ENCODE results near the gene ETS1.
"Not testable (repeated sequence)": the region's sequence is repeated elsewhere in the genome, so short reads cannot be mapped to it uniquely, and the experiment has no call there.

Gene ETS1

DNA sequence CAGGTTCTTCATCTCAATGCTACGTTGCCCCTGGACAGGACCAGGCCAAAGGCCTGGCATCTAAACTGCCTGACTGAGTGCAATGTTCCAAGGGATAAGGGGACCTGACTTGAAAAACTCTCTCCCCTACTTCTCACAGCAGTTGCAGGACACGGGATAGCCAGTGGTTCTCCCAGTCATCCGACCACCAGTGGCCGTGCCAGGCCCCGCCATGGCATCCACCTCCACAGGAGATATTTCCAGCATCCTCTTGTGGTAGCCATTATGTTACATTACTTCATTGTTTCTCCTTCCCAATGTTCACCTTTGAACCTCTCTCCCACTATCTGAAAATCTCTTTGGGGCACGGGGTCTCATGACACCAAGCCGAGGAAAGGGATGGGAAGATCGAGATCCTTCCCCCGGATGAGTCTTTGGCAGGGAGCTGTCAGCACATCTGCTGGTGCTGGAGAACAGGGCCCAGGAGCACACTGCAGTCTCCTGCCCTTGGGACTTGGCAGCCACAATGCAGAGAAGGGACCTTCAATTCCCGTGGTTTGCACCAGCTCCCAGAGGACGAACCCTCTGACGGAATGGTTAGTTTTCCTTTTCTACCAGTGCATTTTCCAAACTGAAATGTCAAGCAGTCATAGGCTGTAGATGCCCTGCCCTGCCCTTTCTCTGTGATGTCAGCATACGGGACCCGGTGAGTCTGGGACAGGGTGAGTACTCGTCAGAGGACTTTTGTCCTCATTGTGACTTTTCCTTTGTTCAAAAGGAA lies 121.2 kb downstream of the ETS1 start:
- no peak for DNase-seq (ENCODE audit: low read depth in 2 of 2)

DNA sequence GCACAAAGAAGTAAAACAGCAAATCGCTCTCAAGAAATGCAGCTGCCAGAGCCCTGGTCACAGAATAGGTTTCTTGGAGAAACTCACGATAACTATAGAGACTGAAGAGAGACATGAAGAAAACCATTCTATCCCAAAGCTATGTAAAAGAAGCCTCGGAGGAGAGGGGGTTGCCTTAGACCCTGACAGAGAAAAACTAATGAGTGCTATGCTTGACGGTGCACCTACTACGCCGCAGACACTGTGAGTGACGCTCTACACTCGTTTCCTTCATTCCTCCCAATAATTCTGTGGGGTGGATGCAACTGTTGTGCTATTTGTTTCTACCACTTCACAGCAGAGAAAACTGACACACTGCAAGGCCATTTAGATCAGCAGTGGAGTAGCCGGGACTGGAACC lies 121.8 kb downstream of the ETS1 start:
- no peak for DNase-seq (ENCODE audit: low read depth in 2 of 2)

DNA sequence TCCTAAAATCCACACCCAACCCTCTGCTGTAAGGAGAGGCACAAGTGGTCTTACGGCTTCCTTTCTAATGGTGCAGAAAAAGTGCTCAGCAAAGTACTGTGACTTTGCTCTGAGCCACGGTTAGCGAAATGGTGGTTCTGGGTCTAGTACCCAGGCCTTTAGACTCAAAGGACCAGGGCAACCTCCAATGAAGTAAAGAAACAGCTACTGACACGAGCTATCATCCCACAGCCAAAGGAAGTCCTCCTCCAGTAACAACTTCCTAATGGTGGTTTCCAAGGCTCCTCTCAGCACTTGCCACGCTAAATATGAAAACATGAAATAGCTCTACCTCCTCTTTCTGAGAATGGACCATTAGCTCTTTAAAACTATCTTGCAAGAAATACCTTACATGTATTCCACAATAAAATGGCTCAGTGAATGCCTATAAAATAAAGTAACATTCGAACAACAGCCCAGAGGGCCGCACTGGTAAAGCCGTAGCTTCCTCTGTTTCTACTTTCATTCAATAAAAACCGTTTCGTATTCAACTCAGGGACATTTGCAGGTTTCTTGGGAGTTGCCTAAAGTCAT lies 122.4 kb downstream of the ETS1 start:
- DNase-seq (ENCODE audit: low read depth in 2 of 2) = no peak

DNA sequence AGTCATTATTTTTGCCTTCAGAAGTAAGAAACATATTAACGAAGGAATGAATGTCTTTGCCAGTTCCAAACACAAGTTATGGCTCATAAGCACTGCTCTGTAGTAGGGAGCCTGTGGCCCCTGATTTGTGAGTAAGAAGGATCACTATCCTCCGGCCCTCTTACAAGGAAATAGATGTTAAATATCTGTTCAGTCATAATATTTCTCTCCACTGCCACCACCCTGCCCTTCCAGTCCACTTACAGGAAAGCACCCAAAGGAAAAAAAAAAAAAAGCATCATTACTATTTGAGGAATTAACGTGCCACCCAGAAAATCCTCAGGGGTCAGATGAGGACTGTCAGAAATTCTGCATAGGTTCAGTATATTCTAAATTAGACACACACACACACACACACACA lies 123.4 kb downstream of the ETS1 start:
- DNase-seq (ENCODE audit: low read depth in 2 of 2) = no peak

DNA sequence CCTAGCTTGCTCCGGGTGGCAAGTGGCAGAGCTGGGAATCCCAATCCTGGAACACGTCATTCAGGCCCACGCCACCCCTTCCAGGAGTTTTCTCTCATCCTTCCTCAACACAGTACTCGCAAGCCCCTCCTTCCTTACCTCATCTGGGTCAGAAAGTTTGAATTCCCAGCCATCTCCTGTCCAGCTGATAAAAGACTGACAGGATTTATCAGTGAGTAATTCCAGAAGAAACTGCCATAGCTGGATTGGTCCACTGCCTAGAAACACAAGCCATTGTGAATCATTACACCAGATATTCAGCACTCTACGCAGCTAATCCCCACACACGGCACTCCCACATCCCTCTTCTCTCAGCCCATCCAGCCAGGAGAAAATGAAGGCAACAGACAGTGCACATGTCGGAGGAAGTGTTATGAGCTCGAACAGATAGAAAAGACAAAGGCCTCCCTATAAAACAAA lies 124.0 kb downstream of the ETS1 start:
- DNase-seq (ENCODE audit: low read depth in 2 of 2) = no peak

DNA sequence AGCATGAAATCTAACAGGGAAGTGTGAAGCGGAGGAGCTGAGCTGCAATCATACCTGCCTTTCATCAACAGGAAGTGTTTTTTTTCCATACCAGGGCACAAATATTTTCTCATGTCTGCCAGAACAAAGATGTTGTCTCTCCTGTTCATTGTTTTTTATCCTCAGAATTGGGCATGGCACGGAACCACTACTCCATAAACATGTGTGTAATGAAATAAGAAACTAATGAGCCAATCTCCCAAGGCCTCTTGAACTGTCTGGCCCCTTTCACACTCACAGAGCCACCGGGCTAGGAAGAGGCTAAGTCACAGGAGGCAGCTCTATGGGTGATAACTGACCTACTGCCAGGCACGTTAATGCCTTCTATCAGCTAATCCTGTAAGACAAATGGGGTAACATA lies 124.4 kb downstream of the ETS1 start:
- DNase-seq (ENCODE audit: low read depth in 2 of 2) = no peak

DNA sequence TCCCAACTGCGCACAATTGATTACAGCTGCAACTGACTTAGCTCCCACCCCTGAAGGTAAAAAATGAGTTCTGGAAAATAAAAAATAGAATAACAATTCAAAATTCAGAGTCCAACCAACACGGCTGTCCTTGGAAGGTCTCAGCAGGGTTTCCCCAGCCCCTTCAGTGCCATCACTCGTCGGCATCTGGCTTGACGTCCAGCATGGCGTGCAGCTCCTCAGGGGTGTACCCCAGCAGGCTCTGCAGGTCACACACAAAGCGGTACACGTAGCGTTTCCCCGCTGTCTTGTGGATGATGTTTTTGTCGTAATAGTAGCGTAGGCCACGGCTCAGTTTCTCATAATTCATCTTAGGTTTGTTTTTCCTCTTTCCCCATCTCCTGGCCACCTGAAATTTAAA lies 125.2 kb downstream of the ETS1 start:
- no peak for DNase-seq (ENCODE audit: low read depth in 2 of 2)

DNA sequence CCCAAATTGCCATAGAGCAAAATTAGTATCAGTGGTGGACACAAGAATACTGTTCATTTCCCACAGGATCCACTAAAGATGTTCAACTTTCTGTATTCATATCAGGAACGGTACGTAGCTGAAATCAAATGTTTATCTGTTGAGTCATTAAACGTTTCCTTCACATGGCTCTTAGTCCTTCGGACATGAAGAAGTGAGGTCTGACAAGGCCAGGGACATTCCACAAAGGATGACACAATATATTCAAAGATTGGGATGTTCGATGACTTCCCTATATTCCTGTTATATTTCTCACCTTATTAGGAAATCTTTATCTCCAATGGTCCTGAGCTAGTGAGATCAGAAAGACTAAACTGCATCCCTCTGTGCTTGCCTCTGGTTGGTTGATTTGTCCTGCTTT lies 129.0 kb downstream of the ETS1 start:
- DNase-seq (ENCODE audit: low read depth in 2 of 2) = no peak

DNA sequence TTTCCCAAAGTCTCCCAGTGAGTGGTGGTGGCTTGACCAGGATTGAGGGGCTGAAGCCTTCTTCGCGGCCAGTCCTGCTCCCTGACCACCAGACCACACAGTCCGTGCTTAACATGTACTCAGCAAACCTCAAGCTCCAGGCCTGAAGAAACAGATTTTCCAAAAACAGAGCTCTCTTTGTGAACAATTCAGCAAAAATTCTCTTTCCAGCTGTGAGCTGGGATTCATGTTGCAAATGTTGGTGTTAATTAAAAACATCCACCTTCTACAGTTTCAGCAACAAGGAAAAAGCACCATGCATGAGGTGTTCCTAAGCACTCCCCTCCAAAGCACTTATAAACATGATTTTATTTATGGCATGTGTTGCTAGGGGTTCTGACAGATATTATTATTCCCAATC lies 129.5 kb downstream of the ETS1 start:
- DNase-seq (ENCODE audit: low read depth in 2 of 2) = no peak

DNA sequence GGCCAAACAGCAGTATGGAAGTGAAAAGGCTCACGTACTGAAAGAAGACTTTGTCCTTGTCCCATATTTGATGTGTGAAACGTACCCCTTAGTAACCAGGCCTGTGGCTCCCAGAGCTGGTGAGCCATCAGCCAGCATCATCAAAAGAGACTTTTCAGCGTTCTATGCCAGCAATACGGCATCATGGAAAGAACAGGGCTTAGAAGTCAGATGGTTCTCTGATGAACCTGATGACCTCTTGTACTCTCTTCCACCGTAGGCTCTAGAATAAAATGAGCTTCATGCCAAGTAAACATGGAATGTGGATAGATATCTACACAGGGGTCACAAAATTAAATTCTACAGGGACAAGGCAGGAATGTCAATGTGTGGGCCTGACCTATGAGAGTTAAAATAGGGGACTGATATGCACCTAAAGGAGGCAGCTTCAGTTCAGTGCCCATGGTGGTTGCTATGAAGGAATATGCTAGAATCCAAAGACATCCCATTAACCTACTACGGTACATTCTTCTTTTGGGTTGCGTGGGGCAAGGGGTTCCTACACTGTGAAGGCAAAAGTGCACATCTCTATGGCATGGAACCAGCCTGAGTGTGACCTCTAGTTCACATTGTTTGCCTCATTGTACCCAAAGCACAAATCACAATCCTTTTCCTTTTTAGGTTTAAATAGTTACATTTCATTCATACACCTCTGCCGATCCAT lies 130.6 kb downstream of the ETS1 start:
- no peak for DNase-seq (ENCODE audit: low read depth in 2 of 2)

DNA sequence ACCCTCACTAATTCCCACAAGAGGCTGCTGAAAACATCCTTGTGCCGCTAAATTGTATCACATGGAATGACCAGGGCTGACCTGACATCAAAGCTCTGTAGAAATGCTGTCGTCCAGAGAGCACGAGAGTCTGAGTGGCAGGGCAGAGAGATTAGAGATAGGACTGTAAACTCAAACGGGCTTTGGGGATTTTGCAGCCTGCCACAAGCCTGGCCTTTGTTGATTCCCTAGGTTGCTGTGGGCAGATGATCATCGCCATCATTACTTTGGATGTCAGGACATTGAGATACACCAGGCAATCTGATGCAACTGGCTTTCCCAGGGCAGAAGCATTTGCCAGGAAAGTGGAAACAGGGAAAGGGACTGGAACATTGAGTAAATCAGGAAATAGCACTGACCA lies 131.6 kb downstream of the ETS1 start:
- no peak for DNase-seq (ENCODE audit: low read depth in 2 of 2)

DNA sequence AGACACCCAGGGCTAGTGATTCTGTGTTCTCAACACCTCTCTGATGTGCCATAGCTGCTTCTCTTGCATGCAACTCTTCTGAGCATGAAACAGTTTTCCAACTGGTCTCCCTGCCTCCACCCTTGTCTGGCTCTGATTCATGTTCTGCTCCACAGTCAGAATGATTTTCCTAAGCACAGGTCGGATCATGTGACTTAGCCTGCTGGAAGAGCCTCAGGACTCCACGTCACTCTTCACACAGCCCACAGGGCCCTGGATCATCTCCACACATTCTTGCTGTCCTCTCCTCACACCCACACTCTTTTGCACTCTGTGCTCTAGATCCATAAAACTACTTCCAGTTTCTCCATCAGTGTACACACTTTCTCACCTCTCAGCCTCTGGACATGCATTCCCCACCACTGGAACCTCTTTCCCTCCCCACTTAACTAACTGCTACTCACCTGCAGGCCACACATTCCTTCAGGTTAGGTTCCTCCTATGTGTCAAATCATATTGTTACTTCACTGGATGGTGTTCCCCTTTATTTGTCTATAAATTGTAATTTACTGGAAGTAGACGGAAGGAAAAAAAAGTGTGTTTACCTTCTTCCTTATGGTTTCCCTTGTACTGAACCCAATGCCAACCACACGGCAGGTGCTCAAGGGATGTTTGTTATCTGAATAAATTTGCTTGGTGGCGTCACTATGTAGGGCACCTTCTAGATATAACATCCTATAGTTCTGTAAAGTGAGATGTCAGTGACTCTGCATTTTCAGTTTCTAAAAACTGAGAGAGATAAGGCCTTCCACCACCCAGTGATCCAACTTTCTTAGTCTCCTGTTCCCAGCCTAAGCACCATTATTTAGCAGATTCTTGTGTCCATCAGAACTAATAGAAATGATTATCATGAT lies 133.7 kb downstream of the ETS1 start:
- no peak for DNase-seq (ENCODE audit: low read depth in 2 of 2)

DNA sequence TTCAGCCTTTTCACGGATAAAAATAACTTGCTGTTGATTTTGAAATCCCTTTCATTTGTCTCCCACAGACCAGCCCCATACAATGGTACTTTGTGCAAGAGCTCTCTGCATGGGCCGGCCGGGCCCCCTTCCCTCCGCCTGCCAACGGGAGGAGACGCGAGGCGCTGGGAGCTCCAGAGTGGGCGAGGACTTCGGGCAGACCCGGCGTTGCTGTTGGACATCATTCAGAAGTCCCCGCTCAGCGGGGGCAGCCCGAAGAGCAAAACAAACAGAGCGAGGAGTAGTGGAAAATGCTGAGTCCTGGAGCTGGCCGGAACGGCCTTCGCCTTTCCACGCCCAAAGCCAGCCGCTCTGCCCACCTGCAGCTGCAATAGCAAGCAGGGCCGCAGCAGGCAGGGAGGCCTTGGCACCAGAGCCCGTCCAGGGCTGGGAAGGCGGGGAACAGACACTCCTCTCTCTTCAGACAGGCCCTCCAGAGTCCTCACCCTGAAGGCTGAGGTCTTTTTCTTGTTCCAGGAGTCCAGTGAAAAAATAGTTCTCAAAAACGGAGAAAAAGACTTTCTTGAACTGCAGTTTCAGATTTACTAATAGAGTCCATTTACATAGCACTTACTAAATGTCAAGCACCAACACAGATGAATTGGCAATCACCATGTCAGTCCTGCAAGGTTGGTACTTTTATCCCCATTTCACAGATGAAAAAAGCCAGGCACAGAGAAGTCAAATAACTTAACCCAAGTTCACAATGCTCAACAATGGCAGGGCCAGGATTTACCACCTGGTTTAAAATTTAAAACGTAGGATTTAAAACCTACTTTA lies 135.5 kb downstream of the ETS1 start:
- no peak for DNase-seq (ENCODE audit: low read depth in 2 of 2)

DNA sequence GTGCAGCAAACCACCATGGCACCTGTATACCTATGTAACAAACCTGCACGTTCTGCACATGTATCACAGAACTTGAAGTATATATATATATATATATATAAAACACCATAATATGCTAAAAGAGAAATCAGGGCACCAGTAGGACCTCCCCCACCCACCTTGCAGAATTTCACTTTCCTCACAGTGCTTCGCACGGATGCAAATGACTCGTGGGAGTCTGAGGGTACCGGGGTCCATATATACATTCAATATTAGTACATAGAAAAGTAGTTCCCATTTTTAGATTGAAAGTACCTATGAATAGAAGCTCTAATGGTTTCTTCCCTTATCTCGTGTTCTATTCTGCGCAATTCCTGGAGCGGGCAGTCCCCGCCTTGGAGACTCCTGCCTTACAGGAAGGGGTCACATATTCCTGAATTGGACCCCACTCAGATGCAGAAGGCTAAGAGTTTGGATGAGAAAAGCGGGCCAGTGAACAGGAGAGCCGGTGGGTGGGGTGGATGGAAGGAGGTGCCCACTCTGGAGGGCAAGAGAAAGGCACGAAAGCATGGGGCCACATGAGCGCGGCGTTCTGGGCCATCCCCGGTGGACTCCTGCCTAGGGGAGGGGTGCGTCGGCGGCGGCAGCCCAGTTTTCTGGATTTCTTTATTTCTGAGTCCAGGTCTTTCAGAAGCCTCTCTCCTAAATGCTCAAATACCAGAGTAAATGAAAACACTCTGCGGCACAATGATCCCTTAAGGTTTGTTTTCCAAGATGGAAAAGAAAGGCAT lies 136.3 kb downstream of the ETS1 start:
- no peak for DNase-seq (ENCODE audit: low read depth in 2 of 2)

DNA sequence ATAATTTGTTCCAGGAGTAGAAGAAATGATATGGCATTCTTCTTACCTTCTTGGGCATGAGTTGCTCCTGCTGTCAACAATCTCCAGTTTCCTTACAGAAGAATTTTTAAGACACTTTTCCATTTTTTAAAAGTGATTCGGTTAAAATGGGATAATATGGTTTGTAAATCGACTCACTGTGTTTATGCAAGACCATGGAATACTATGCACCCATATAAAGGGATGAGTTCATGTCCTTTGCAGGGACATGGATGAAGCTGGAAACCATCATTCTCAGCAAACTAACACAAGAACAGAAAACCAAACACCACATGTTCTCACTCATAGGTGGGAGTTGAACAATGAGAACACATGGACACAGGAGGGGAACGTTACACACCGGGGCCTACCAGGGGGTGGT lies 136.9 kb downstream of the ETS1 start:
- not testable (repeated sequence) for DNase-seq (ENCODE audit: low read depth in 2 of 2)

DNA sequence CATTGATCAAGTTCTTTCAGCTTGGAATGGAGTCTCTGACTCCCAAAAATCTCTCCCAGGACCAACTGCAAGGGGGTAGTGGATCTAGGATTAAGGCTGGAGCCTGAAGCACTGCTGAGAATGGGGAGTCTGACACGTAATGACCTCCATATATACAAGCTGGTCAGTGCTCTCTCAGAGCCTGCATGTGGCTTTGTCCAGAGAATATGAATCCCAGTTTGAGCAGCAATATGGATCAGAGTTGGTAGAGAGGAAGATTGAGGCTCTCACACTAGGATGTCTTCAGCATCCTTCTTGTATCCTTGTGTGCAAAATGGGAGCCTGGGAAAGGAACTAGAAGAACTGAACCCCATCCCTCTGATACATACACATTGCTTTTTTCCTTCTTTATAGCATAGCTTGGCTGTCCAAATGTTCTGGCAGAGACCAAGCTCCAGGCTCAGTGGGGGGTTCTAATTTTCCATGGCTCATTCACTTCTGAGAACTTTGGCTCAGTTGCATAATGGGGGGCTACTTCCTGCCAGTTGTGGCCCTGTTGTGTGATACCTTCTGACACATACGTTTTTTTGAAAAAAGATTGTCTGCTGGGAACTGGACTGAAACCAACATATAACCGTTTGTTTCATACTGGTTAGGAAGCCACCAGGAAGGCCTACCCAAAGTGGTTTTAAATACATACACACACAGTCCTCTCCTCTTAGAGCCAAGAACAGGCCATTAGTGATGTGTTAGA lies 138.2 kb downstream of the ETS1 start:
- no peak for DNase-seq (ENCODE audit: low read depth in 2 of 2)

DNA sequence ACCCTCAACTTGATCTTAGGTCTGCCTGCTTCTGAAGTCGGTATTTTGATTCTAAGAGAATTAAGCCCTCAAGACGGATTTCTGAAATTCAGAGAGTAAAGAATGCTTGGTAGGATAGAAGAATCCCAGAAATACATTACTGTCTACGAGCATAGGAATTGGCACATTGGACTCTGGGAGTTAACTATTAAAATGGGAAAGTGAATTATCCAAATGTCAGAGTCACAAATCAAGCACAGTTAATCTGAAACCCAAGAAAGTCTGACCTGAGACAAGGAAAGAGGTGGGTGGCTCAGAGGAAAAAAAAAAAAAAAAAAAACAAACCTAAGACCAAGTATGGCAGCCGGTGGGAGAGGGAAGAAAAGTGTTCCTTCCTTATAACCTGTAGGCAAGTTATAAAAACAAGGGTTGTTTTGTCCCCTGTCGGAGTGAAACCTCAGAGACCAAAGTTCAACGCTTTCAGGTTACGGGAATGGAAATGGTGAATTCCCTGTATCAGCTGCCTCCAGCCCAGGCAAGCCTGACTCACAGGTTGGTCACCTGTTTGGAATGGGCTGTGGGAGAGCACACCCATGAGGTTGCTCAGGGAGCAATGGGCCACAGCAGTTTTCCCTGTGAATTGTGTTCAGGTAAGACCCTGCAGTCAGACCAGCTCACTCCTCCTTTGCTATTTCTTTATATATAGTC lies 139.0 kb downstream of the ETS1 start:
- no peak for DNase-seq (ENCODE audit: low read depth in 2 of 2)

DNA sequence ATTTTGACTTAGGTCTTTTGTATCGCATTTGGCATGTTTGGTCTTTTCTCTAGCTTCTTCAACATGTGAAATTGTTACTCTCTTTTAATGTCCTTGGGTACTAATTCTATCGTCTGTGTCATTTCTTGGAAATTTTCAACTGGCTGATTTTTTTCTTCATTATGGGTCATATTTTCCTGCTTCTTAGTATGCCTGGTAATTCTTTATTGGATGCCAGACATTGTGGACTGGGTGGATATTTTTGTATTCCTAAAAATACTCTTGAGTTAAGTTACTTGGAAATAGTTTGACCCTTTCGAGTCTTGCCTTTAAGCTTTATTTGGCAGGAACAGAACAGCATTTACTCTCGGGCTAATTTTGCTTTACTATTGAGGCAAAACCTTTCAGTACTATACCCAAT lies 140.1 kb downstream of the ETS1 start:
- DNase-seq (ENCODE audit: low read depth in 2 of 2) = no peak

DNA sequence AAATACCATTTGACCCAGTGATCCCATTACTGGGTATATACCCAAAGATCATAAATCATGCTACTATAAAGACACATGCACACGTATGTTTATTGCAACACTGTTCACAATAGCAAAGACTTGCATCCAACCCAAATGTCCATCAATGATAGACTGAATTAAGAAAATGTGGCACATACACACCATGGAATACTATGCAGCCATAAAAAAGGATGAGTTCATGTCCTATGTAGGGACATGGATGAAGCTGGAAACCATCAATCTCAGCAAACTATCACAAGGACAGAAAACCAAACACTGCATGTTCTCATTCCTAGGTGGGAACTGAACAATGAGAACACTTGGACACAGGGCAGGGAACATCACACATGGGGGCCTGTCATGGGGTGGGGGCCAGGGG lies 141.4 kb downstream of the ETS1 start:
- DNase-seq (ENCODE audit: low read depth in 2 of 2) = not testable (repeated sequence)

Data from stimulated activated CD4-positive, alpha-beta T cell treated with anti-CD3 and anti-CD28 coated beads, Interleukin-15, amount 100 ng/mL, for 48 hours (primary cell).